Type B pancreatic cell (in vitro differentiated cells): ENCODE data around the gene ACTL7B. TPM values are rescaled to one million over a fixed set of nuclear protein-coding genes. Genes with fewer than 3 reads are reported as not detected.
A peak's percentile ranks its signal among the peaks of the same experiment; 100 is the strongest.
"Not testable (repeated sequence)": the region's sequence is repeated elsewhere in the genome, so short reads cannot be mapped to it uniquely, and the experiment has no call there.

Experiments used
- DNase-seq: peaks from one replicate; pipeline ENCODE4 v3.0.0; 2021; ENCODE audit warnings: mixed read lengths; ENCODE audit not compliant: unreplicated experiment; ENCODE audit errors: extremely low spot score
- H3K27ac Mint-ChIP-seq: 2 replicates; pipeline ENCODE4 v1.8.0; 2021; ENCODE audit warnings: mild to moderate bottlenecking, mixed read lengths
- H3K27me3 Mint-ChIP-seq: 2 replicates; pipeline ENCODE4 v1.8.0; 2021; ENCODE audit warnings: mixed read lengths
- H3K36me3 Mint-ChIP-seq: 2 replicates; pipeline ENCODE4 v1.8.0; 2021; ENCODE audit warnings: mixed read lengths
- H3K4me1 Mint-ChIP-seq: one replicate; pipeline ENCODE4 v1.8.0; 2021; ENCODE audit warnings: mixed read lengths; ENCODE audit not compliant: unreplicated experiment
- H3K4me3 Mint-ChIP-seq: 2 replicates; pipeline ENCODE4 v1.8.0; 2021; ENCODE audit warnings: mild to moderate bottlenecking, mixed read lengths
- H3K9me3 Mint-ChIP-seq: 2 replicates; pipeline ENCODE4 v1.8.0; 2021; ENCODE audit warnings: mixed read lengths
- total RNA-seq: library from RNA; stranded (reverse); gene quantifications from 2 replicates; pipeline ENCODE4 v1.2.1, GENCODE V29; 2021; ENCODE audit warnings: low replicate concordance
- TF ChIP-seq, protein P1 (sequence below): fragments of 200-600 bp; sonication (generic); conservative IDR thresholded peaks from 2 replicates; pipeline ENCODE4 v1.5.0; 2021; ENCODE audit warnings: antibody characterized with exemption, mild to moderate bottlenecking

The ACTL7B gene
- total RNA-seq, 1 donor from 2014 or later: not detected

DNA sequence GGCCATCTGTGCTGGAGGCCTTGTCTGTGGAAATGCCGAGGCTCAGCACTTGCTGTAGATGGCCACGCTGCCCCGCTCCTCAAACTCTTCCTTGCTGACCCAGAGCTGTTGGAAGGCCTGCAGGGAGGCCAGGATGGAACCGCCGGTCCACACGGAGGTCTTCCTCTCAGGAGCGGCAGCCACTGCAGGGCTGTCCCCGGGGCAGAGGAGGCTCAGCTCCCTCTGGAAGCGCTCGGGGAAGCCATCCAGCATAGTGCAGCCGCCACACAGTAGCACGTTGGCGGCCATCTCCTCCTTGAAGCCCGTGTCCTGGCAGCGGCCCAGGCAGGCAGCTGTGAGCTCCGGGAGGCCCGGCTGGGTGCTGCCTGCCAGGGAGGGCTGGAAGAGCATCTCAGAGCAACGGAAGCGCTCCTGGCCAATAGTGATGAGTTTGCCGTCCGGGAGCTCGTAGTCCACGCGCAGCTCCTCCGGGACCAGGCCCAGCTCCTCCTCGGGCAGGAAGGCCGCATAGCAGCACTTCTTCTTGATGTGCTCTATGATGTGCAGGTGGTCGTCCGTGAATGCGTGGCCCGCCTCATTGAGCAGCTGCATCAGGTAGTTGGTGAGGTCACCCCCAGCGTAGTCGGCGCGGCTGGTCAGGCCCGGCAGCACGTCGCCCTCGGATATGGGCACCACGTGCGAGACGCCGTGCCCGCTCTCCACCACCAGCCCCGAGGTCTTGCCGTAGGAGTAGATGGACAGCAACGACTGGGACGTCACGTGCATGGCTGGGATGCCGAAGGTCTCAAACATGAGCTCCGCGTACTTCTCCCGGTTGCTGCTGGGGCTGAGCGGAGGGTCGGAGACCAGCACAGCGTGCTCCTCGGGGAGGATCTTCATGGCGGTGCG lies 901 bp downstream of the ACTL7B start:
- Mint-ChIP-seq H3K4me3 (no peak overlapping the region), H3K9me3 (peaks cover 4% of the 10 kb centered on the region), H3K4me1 (no peaks in the 10 kb centered on the region), H3K27ac (no peak overlapping the region), H3K36me3 (no peaks in the 10 kb centered on the region), H3K27me3 (peaks cover 11% of the 10 kb centered on the region)
- no peak for DNase-seq
- TF ChIP-seq, protein P1, sequence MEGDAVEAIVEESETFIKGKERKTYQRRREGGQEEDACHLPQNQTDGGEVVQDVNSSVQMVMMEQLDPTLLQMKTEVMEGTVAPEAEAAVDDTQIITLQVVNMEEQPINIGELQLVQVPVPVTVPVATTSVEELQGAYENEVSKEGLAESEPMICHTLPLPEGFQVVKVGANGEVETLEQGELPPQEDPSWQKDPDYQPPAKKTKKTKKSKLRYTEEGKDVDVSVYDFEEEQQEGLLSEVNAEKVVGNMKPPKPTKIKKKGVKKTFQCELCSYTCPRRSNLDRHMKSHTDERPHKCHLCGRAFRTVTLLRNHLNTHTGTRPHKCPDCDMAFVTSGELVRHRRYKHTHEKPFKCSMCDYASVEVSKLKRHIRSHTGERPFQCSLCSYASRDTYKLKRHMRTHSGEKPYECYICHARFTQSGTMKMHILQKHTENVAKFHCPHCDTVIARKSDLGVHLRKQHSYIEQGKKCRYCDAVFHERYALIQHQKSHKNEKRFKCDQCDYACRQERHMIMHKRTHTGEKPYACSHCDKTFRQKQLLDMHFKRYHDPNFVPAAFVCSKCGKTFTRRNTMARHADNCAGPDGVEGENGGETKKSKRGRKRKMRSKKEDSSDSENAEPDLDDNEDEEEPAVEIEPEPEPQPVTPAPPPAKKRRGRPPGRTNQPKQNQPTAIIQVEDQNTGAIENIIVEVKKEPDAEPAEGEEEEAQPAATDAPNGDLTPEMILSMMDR: no peak

DNA sequence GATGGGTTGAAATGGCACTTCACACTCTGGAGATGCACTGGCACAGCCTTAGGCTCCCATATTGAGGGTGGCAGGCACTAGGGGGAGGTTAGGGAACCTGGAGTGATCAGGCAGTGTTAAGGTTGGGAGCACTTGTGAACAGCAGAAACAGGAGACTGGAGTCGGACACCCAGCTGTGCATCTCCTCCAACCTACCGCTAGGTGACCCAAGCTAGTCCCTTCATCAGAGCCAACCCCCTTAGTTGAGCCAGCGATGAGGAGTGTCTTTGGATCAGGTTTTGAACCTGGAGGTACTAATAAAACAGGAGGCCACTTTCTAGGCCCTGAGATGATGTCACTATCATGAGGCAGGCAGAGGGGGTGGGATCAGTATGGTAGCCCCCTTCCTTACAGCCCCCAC lies 1.7 kb downstream of the ACTL7B start:
- no peak for DNase-seq
- Mint-ChIP-seq H3K4me3 (no peak overlapping the region), H3K36me3 (no peaks in the 10 kb centered on the region), H3K9me3 (peaks cover 4% of the 10 kb centered on the region), H3K4me1 (no peaks in the 10 kb centered on the region), H3K27ac (no peak overlapping the region), H3K27me3 (peaks cover 11% of the 10 kb centered on the region)
- TF ChIP-seq, protein P1: no peak

DNA sequence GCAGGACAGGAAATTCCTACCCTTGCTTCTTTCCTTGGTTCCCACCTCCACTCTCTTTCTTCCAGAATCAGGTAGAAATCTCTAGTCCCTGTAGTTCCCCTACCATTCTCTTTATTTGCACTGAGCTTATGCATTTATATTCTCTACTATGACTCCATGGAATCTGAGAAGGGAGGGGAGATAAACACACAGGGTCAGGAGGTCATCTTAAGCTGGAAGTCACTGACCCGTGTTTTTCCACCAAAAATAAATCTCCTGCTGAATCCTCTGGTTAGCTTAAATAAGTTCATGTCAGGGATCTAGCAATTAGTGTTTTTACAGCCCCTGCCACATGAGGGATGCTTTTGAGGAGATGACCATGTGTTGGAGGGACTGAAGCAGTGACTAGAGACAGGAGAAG lies 3.7 kb downstream of the ACTL7B start:
- no peak overlapping the region for H3K4me3 Mint-ChIP-seq
- H3K9me3 Mint-ChIP-seq: no peaks in the 10 kb centered on the region
- H3K27me3 Mint-ChIP-seq: peaks cover 14% of the 10 kb centered on the region
- H3K4me1 Mint-ChIP-seq: no peaks in the 10 kb centered on the region
- no peak for DNase-seq
- H3K27ac Mint-ChIP-seq: no peak overlapping the region
- TF ChIP-seq, protein P1: no peak
- no peaks in the 10 kb centered on the region for H3K36me3 Mint-ChIP-seq

DNA sequence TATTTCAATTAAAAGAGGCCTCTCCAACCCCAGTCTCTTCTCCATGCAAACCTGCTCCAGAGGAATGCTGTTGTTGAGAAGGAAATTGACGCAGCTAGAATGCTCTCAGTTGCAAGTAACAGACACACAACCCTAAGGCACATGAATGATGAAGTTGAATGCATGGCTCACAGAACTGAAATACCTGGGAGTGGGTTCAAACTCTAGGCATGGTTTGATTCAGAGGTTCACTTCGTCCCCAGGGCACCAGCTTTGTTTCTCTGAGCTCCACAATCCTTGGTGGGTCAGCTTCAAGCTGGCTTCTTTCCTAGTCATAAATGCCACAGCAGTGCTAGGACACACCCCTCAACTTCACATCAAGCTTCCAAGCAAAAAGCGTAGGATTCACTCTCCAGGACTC lies 4.6 kb downstream of the ACTL7B start:
- Mint-ChIP-seq H3K4me1 (no peaks in the 10 kb centered on the region), H3K36me3 (no peaks in the 10 kb centered on the region), H3K27ac (no peak overlapping the region), H3K9me3 (no peaks in the 10 kb centered on the region), H3K4me3 (no peak overlapping the region), H3K27me3 (peaks cover 11% of the 10 kb centered on the region)
- DNase-seq: no peak
- TF ChIP-seq, protein P1: no peak

DNA sequence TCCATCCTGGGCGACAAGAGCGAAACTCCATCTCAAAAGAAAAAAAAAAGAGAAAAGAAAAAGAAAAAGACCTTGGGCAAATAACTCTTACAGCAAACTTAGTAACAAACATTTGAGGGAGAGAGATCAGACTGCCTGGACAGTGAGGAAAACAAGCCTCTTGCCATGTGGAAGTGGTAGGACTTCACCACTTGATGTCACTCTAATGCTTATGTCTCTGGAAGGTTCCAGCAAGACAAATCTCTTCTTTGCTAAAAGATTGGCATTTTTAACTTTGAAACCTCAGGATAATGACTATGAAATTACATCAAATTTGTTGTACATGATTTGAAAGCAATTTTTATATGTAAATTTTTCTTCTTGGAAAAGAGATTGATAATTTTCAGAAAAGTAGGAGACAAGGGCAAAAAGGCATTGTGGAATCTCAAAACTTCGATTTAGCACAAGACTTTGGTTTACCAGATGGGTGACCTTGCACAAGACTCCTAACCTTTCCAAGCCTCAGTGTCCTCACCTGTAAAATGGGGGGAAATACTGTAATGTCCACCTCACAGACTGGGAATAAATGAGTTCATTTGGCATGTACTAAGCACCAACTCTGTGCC lies 5.4 kb downstream of the ACTL7B start:
- TF ChIP-seq, protein P1: peak; percentile 31
- Mint-ChIP-seq H3K4me3 (no peak overlapping the region), H3K27me3 (peaks cover 11% of the 10 kb centered on the region), H3K36me3 (no peaks in the 10 kb centered on the region), H3K9me3 (no peaks in the 10 kb centered on the region), H3K27ac (no peak overlapping the region), H3K4me1 (peaks cover under 1% of the 10 kb centered on the region)
- no peak for DNase-seq

DNA sequence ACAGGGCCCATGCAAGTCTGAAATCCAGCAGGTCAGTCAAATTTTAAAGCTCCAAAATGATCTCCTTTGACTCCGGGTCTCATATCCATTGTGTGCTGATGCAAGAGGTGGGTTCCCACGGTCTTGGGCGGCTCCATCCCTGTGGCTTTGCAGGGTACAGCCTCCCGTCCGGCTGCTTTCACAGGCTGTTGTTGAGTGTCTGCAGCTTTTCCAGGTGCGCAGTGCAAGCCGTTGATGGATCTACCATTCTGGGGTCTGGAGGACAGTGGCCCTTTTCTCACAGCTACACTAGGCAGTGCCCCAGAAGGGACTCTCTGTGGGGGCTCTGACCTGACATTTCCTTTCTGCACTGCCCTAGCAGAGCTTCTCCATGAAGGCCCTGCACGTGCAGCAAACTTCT lies 7.5 kb downstream of the ACTL7B start:
- DNase-seq, H3K9me3 Mint-ChIP-seq, H3K36me3 Mint-ChIP-seq, H3K27ac Mint-ChIP-seq, H3K4me3 Mint-ChIP-seq: not testable (repeated sequence)
- peaks cover 11% of the 10 kb centered on the region for H3K27me3 Mint-ChIP-seq
- H3K4me1 Mint-ChIP-seq: peaks cover 13% of the 10 kb centered on the region
